GM18526 (cell line): Measurements from ENCODE around the gene CAMKK1.

Experiments
- POLR2A ChIP-seq: IDR thresholded peaks from 3 replicates; pipeline ENCODE4 v1.6.1; 2011; ENCODE audit not compliant: insufficient read length; ENCODE audit errors: extremely low read depth

CAMKK1 gene

GRCh38 chr17:3827124-3827773 lies 65.6 kb downstream of the CAMKK1 start:
- no peak for TF ChIP-seq POLR2A

GRCh38 chr17:3826191-3826590 lies 66.7 kb downstream of the CAMKK1 start:
- TF ChIP-seq POLR2A = no peak

- TF ChIP-seq POLR2A = no peak
Observed at GRCh38 chr17:3821101-3821500, 71.8 kb downstream of the CAMKK1 start.

- TF ChIP-seq POLR2A = no peak
Observed at GRCh38 chr17:3818786-3819185, 74.1 kb downstream of the CAMKK1 start.

GRCh38 chr17:3817851-3818605 lies 74.8 kb downstream of the CAMKK1 start:
- no peak for TF ChIP-seq POLR2A

- TF ChIP-seq POLR2A = no peak
Observed at GRCh38 chr17:3815925-3816324, 76.9 kb downstream of the CAMKK1 start.

- TF ChIP-seq POLR2A = no peak
Observed at GRCh38 chr17:3815122-3815521, 77.7 kb downstream of the CAMKK1 start.

GRCh38 chr17:3814361-3814760 lies 78.5 kb downstream of the CAMKK1 start:
- no peak for TF ChIP-seq POLR2A

GRCh38 chr17:3813171-3813570 lies 79.7 kb downstream of the CAMKK1 start:
- TF ChIP-seq POLR2A = no peak

- TF ChIP-seq POLR2A = no peak
Observed at GRCh38 chr17:3812771-3813170, 80.1 kb downstream of the CAMKK1 start.

GRCh38 chr17:3812284-3812683 lies 80.6 kb downstream of the CAMKK1 start:
- TF ChIP-seq POLR2A = no peak
